Measurements from ENCODE around the gene TDRD1. TPM values are rescaled to one million over a fixed set of nuclear protein-coding genes. Genes with fewer than 3 reads are reported as not detected.
"Not testable (repeated sequence)": the region's sequence is repeated elsewhere in the genome, so short reads cannot be mapped to it uniquely, and the experiment has no call there.

Gene TDRD1
- total and polyA plus RNA-seq, 2 donors from 2014 or later = 0.88 TPM; not detected in 1

DNA sequence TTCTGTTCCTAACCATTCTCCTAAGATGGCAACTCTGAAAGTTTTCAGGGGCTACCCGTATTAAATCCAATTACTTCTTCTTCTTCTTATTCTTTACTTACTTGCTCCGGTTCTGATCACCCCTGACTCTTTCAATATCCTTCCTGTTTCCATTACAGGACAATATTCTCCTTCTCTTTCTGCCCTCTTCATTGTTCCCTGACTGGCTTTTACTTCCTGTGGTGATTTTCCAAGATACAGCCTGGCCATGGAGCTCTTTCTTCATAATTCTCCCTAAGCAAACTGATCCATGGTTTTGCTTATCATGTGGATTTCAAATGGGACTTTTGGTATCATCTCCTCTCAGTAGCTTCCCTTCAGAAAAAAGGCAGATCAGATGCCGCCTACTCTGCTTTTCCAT lies 40.6 kb upstream of the TDRD1 start:
- FAIRE-seq = no peak
- H3K27ac ChIP-seq (ENCODE audit: low read depth in 2 of 2, low read length in 2 of 2) = no peak overlapping the region
- H3K9ac ChIP-seq (ENCODE audit: low read length in 3 of 3) = no peak overlapping the region
- no peaks in the 10 kb centered on the region for H3K4me1 ChIP-seq (ENCODE audit: control insufficient read depth in 2 of 3, insufficient read depth in 2 of 3, low read depth in 1 of 3, low read length in 3 of 3)
- H3K9me3 ChIP-seq (ENCODE audit: control insufficient read depth in 2 of 3, insufficient read depth in 1 of 3, low read length in 3 of 3) = no peaks in the 10 kb centered on the region
- H3K27me3 ChIP-seq (ENCODE audit: control insufficient read depth, insufficient read depth, low read length) = no peaks in the 10 kb centered on the region
- no peak for DNase-seq
- no peak overlapping the region for H3K4me3 ChIP-seq (ENCODE audit: low read length in 3 of 3)
- peaks cover 2 to 39% (median 16%) of the 10 kb centered on the region in 3 donors for H3K36me3 ChIP-seq (ENCODE audit: control insufficient read depth in 2 of 3, insufficient read depth in 3 of 3, low read length in 3 of 3)
- intact Hi-C loops (cut with DNase I) = no loop called here
- TF ChIP-seq, protein P1, sequence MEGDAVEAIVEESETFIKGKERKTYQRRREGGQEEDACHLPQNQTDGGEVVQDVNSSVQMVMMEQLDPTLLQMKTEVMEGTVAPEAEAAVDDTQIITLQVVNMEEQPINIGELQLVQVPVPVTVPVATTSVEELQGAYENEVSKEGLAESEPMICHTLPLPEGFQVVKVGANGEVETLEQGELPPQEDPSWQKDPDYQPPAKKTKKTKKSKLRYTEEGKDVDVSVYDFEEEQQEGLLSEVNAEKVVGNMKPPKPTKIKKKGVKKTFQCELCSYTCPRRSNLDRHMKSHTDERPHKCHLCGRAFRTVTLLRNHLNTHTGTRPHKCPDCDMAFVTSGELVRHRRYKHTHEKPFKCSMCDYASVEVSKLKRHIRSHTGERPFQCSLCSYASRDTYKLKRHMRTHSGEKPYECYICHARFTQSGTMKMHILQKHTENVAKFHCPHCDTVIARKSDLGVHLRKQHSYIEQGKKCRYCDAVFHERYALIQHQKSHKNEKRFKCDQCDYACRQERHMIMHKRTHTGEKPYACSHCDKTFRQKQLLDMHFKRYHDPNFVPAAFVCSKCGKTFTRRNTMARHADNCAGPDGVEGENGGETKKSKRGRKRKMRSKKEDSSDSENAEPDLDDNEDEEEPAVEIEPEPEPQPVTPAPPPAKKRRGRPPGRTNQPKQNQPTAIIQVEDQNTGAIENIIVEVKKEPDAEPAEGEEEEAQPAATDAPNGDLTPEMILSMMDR (IDR thresholded peaks at IDR 0.05; ENCODE audit: borderline replicate concordance, extremely low read depth, insufficient read depth) = no peak

DNA sequence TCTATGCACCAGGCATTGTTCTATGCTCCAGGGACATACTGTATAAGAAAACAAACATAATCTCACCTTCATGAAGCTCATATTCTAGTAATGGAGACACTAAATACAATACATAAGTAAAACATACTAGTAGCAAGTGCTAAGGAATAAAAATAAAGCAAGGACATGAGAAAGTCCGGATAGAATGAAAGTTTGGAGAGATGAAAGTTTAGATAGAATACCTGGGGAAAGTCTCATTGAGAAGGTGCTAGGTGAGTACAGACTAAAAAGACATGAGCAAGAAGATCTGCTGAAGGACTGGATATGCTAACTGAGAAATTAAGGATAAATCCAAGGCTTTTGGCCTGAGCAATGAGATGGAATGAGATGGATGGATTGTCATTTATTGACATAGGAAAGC lies 39.1 kb upstream of the TDRD1 start:
- no peak overlapping the region for H3K27ac ChIP-seq (ENCODE audit: low read depth in 2 of 2, low read length in 2 of 2)
- no peak overlapping the region for H3K4me3 ChIP-seq (ENCODE audit: low read length in 3 of 3)
- FAIRE-seq (no peak), DNase-seq (no peak)
- no peak overlapping the region for H3K9ac ChIP-seq (ENCODE audit: low read length in 3 of 3)
- TF ChIP-seq, protein P1 (IDR thresholded peaks at IDR 0.05; ENCODE audit: borderline replicate concordance, extremely low read depth, insufficient read depth) = no peak
- H3K36me3 ChIP-seq (ENCODE audit: control insufficient read depth in 2 of 3, insufficient read depth in 3 of 3, low read length in 3 of 3) = peaks cover 2 to 33% (median 11%) of the 10 kb centered on the region in 3 donors
- no peaks in the 10 kb centered on the region for H3K4me1 ChIP-seq (ENCODE audit: control insufficient read depth in 2 of 3, insufficient read depth in 2 of 3, low read depth in 1 of 3, low read length in 3 of 3)
- intact Hi-C loops (cut with DNase I) = no loop called here
- H3K9me3 ChIP-seq (ENCODE audit: control insufficient read depth in 2 of 3, insufficient read depth in 1 of 3, low read length in 3 of 3) = no peaks in the 10 kb centered on the region
- no peaks in the 10 kb centered on the region for H3K27me3 ChIP-seq (ENCODE audit: control insufficient read depth, insufficient read depth, low read length)

DNA sequence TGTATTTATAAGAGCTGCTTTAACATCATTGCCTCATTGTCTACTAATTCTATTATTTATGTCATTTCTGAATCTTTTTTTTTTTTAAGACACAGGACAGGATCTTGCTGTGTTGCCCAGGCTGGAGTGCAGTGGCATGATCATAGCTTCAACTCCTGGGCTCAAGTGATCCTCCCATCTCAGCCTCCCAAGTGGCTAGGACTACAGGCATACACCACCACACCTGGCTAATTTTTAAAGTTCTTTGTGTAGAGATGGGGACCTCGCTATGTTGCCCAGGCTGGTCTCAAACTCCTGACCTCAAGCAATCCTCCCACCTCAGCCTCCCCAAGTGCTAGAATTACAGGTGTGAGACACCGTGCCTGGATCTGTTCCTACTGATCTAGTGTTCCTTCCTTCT lies 38.3 kb upstream of the TDRD1 start:
- H3K9me3 ChIP-seq (ENCODE audit: control insufficient read depth in 2 of 3, insufficient read depth in 1 of 3, low read length in 3 of 3); H3K27me3 ChIP-seq (ENCODE audit: control insufficient read depth, insufficient read depth, low read length); FAIRE-seq; DNase-seq; H3K9ac ChIP-seq (ENCODE audit: low read length in 3 of 3); H3K4me1 ChIP-seq (ENCODE audit: control insufficient read depth in 2 of 3, insufficient read depth in 2 of 3, low read depth in 1 of 3, low read length in 3 of 3); H3K27ac ChIP-seq (ENCODE audit: low read depth in 2 of 2, low read length in 2 of 2); H3K4me3 ChIP-seq (ENCODE audit: low read length in 3 of 3); intact Hi-C loops (cut with DNase I): not testable (repeated sequence)
- H3K36me3 ChIP-seq (ENCODE audit: control insufficient read depth in 2 of 3, insufficient read depth in 3 of 3, low read length in 3 of 3) = peaks cover 2 to 25% (median 8%) of the 10 kb centered on the region in 3 donors

DNA sequence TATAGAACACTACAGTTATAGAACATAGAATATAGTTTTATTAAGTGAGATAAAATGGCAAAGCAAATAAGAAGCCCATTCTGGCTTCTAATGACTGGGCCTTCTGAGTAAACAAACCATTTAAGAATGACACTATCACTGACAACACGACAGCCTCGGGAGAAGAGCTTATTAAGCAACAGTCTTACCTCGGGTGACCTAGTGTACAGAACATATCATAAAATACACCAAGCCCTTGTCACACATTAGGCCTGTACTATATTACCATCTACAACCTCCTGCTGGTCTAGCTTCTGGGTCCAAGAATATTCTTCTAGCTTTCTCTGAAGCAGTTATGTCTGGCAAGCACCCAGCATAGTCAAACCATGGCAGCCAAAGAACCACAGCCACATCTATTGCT lies 37.1 kb upstream of the TDRD1 start:
- no peak overlapping the region for H3K27ac ChIP-seq (ENCODE audit: low read depth in 2 of 2, low read length in 2 of 2)
- FAIRE-seq = no peak
- peaks cover 2 to 16% (median 7%) of the 10 kb centered on the region in 3 donors for H3K36me3 ChIP-seq (ENCODE audit: control insufficient read depth in 2 of 3, insufficient read depth in 3 of 3, low read length in 3 of 3)
- H3K9me3 ChIP-seq (ENCODE audit: control insufficient read depth in 2 of 3, insufficient read depth in 1 of 3, low read length in 3 of 3) = no peaks in the 10 kb centered on the region
- H3K4me3 ChIP-seq (ENCODE audit: low read length in 3 of 3) = no peak overlapping the region
- TF ChIP-seq, protein P1 (IDR thresholded peaks at IDR 0.05; ENCODE audit: borderline replicate concordance, extremely low read depth, insufficient read depth) = no peak
- DNase-seq = no peak
- intact Hi-C loops (cut with DNase I) = no loop called here
- H3K27me3 ChIP-seq (ENCODE audit: control insufficient read depth, insufficient read depth, low read length) = no peaks in the 10 kb centered on the region
- H3K4me1 ChIP-seq (ENCODE audit: control insufficient read depth in 2 of 3, insufficient read depth in 2 of 3, low read depth in 1 of 3, low read length in 3 of 3) = no peaks in the 10 kb centered on the region
- no peak overlapping the region for H3K9ac ChIP-seq (ENCODE audit: low read length in 3 of 3)
